Activated CD4-positive, alpha-beta memory T cell treated with anti-CD3 and anti-CD28 coated beads, Interleukin-2, amount 10 ng/mL, durations not matched to agents 7 days and 5 days (primary cell): Measurements from ENCODE around the gene SLC16A11. TPM values are rescaled to one million over a fixed set of nuclear protein-coding genes. Genes with fewer than 3 reads are reported as not detected.

Experiments used
- CTCF ChIA-PET: fragments of 350-600 bp; sonication (Branson Sonifier 250); formaldehyde crosslinking; loops from one replicate; lab custom pipeline; 2021; ENCODE audit warnings: antibody characterized with exemption, inconsistent platforms; lab: Charles Lee
- POLR2A ChIA-PET: fragments of 350-600 bp; sonication (Branson Sonifier 250); formaldehyde crosslinking; loops from one replicate; lab custom pipeline; 2021; ENCODE audit warnings: antibody characterized with exemption; lab: Charles Lee
- DNase-seq: peaks from one replicate; pipeline ENCODE4 v3.0.0-alpha.2; 2020
- H3K27ac Mint-ChIP-seq: one replicate; pipeline ENCODE4 v1.8.0; 2021; ENCODE audit warnings: mild to moderate bottlenecking, mixed read lengths
- H3K27me3 Mint-ChIP-seq: one replicate; pipeline ENCODE4 v1.8.0; 2021; ENCODE audit warnings: mixed read lengths
- H3K36me3 Mint-ChIP-seq: one replicate; pipeline ENCODE4 v1.8.0; 2021; ENCODE audit warnings: low read depth, mixed read lengths
- H3K4me1 Mint-ChIP-seq: one replicate; pipeline ENCODE4 v1.8.0; 2021; ENCODE audit warnings: mixed read lengths
- H3K4me3 Mint-ChIP-seq: one replicate; pipeline ENCODE4 v1.8.0; 2021; ENCODE audit warnings: mild to moderate bottlenecking, mixed read lengths
- H3K9me3 Mint-ChIP-seq: one replicate; pipeline ENCODE4 v1.8.0; 2021; ENCODE audit warnings: mixed read lengths
- total RNA-seq, 2 experiments: library from RNA; stranded (reverse); gene quantifications; one replicate each; pipeline ENCODE4 v1.2.3, GENCODE V29; 2021

Gene SLC16A11
- total RNA-seq, 2 experiments from 2014 or later: 0.35 to 0.73 TPM

GRCh38 chr17:7035591-7036368 is 8.1 kb downstream of the SLC16A11 start, which contains the start of gene SLC16A13:
Gene SLC16A13 (plus strand): TSS chr17:7036015. CDS start chr17:7036383, 368 bp downstream.
- Mint-ChIP-seq H3K9me3 (no peaks in the 10 kb centered on the region), H3K36me3 (peaks cover 17% of the 10 kb centered on the region), H3K27me3 (no peaks in the 10 kb centered on the region), H3K4me3 (peak within 1 kb of the TSS; percentile 85), H3K27ac (peak within 1 kb of the TSS; percentile 96), H3K4me1 (peaks cover 60% of the 10 kb centered on the region)
- CTCF ChIA-PET: interaction anchor here (0.8 to 3.4 kb wide), 13 partner anchors 10 to 185 kb away, joined by 3 to 44 read pairs (median 3); partner anchors contain the start of gene DLG4
- POLR2A ChIA-PET: interaction anchor here (0.6 to 2.6 kb wide), 25 partner anchors 9 to 1138 kb away, joined by 3 to 70 read pairs (median 4); partner anchors contain the start of genes BCL6B, CTDNEP1, DVL2 and PHF23
- DNase-seq: peak; percentile 99

- DNase-seq: peak; percentile 62
- ChIA-PET CTCF (interaction anchor here (1.0 to 3.4 kb wide), 12 partner anchors 10 to 184 kb away, joined by 3 to 44 read pairs (median 4); partner anchors contain the start of gene DLG4), POLR2A (interaction anchor here (0.8 to 2.6 kb wide), 19 partner anchors 9 to 1139 kb away, joined by 3 to 70 read pairs (median 4); partner anchors contain the start of genes BCL6B, CTDNEP1, DVL2 and RNASEK)
- Mint-ChIP-seq H3K9me3 (no peaks in the 10 kb centered on the region), H3K27ac (peak overlapping the region; percentile 96), H3K27me3 (no peaks in the 10 kb centered on the region), H3K4me1 (peaks cover 67% of the 10 kb centered on the region), H3K36me3 (peaks cover 17% of the 10 kb centered on the region), H3K4me3 (peak overlapping the region; percentile 85)
These were observed 8.8 kb downstream of the SLC16A11 start for GRCh38 chr17:7034955-7035590.

- peaks cover 4% of the 10 kb centered on the region for H3K36me3 Mint-ChIP-seq
- peak overlapping the region; percentile 81 for H3K27ac Mint-ChIP-seq
- no peaks in the 10 kb centered on the region for H3K9me3 Mint-ChIP-seq
- ChIA-PET CTCF (interaction anchor here (1.8 to 1.9 kb wide), 2 partner anchors 8 to 16 kb away, joined by 5 read pairs; no protein-coding TSS in a partner anchor), POLR2A (interaction anchor here (1.2 to 4.9 kb wide), 2 partner anchors 10 to 14 kb away, joined by 3 to 32 read pairs; a partner anchor contains a TSS)
- no peaks in the 10 kb centered on the region for H3K27me3 Mint-ChIP-seq
- peak overlapping the region; percentile 65 for H3K4me3 Mint-ChIP-seq
- peaks cover 60% of the 10 kb centered on the region for H3K4me1 Mint-ChIP-seq
- DNase-seq: peak; percentile 71
These were observed 14.2 kb downstream of the SLC16A11 start for GRCh38 chr17:7029659-7030058.

GRCh38 chr17:7029096-7029495 is 14.8 kb downstream of the SLC16A11 start:
- CTCF ChIA-PET: interaction anchor here (1.9 kb wide), 1 partner anchor 17 kb away, joined by 5 read pairs; no protein-coding TSS in a partner anchor
- peaks cover under 1% of the 10 kb centered on the region for H3K36me3 Mint-ChIP-seq
- H3K9me3 Mint-ChIP-seq: no peaks in the 10 kb centered on the region
- peak overlapping the region; percentile 81 for H3K27ac Mint-ChIP-seq
- DNase-seq: no peak
- peaks cover 57% of the 10 kb centered on the region for H3K4me1 Mint-ChIP-seq
- H3K27me3 Mint-ChIP-seq: no peaks in the 10 kb centered on the region
- no peak overlapping the region for H3K4me3 Mint-ChIP-seq
- POLR2A ChIA-PET: interaction anchor here (1.2 to 4.9 kb wide), 2 partner anchors 10 to 13 kb away, joined by 3 to 32 read pairs; a partner anchor contains a TSS

- POLR2A ChIA-PET: interaction anchor here (1.1 to 8.2 kb wide), 3 partner anchors 8 to 19 kb away, joined by 3 to 70 read pairs (median 32); partner anchors contain the start of gene SLC16A13
- H3K4me1 Mint-ChIP-seq: peaks cover 60% of the 10 kb centered on the region
These were observed 16.6 kb downstream of the SLC16A11 start for GRCh38 chr17:7027335-7027734.

GRCh38 chr17:7026471-7027115 is 17.3 kb downstream of the SLC16A11 start:
- Mint-ChIP-seq H3K4me3 (no peak overlapping the region), H3K27me3 (peaks cover 1% of the 10 kb centered on the region), H3K4me1 (peaks cover 60% of the 10 kb centered on the region), H3K36me3 (peaks cover 2% of the 10 kb centered on the region), H3K9me3 (no peaks in the 10 kb centered on the region), H3K27ac (no peak overlapping the region)
- CTCF ChIA-PET: no interaction called here
- POLR2A ChIA-PET: interaction anchor here (2.9 to 8.2 kb wide), 3 partner anchors 9 to 11 kb away, joined by 16 to 70 read pairs (median 32); partner anchors contain the start of gene SLC16A13
- no peak for DNase-seq

More at GRCh38 chr17:7027335-7027734, 16.6 kb downstream of the SLC16A11 start:
- CTCF ChIA-PET: interaction anchor here (0.5 to 0.9 kb wide), 2 partner anchors 19 to 462 kb away, joined by 3 read pairs; no protein-coding TSS in a partner anchor
- Mint-ChIP-seq H3K36me3 (peaks cover 2% of the 10 kb centered on the region), H3K27ac (no peak overlapping the region), H3K4me3 (no peak overlapping the region), H3K27me3 (peaks cover 1% of the 10 kb centered on the region), H3K9me3 (no peaks in the 10 kb centered on the region)
- no peak for DNase-seq

GRCh38 chr17:7025245-7025644 is 18.6 kb downstream of the SLC16A11 start:
- no peak overlapping the region for H3K4me3 Mint-ChIP-seq
- no peaks in the 10 kb centered on the region for H3K9me3 Mint-ChIP-seq
- POLR2A ChIA-PET: interaction anchor here (1.3 to 8.2 kb wide), 5 partner anchors 10 to 21 kb away, joined by 3 to 70 read pairs (median 7); partner anchors contain the start of gene SLC16A13
- H3K36me3 Mint-ChIP-seq: peaks cover 2% of the 10 kb centered on the region
- DNase-seq: no peak
- peaks cover 63% of the 10 kb centered on the region for H3K4me1 Mint-ChIP-seq
- peaks cover 1% of the 10 kb centered on the region for H3K27me3 Mint-ChIP-seq
- CTCF ChIA-PET: interaction anchor here (1.0 to 4.5 kb wide), 4 partner anchors 11 to 23 kb away, joined by 3 to 27 read pairs (median 6); partner anchors contain the start of genes SLC16A11 and SLC16A13
- no peak overlapping the region for H3K27ac Mint-ChIP-seq

GRCh38 chr17:7024402-7024785 is 19.5 kb downstream of the SLC16A11 start:
- Mint-ChIP-seq H3K9me3 (no peaks in the 10 kb centered on the region), H3K27ac (no peak overlapping the region), H3K4me1 (peaks cover 57% of the 10 kb centered on the region), H3K36me3 (peaks cover 2% of the 10 kb centered on the region), H3K27me3 (peaks cover 1% of the 10 kb centered on the region), H3K4me3 (no peak overlapping the region)
- ChIA-PET CTCF (interaction anchor here (1.7 to 4.5 kb wide), 3 partner anchors 20 to 22 kb away, joined by 5 to 27 read pairs (median 7); partner anchors contain the start of gene SLC16A11), POLR2A (interaction anchor here (0.6 to 8.2 kb wide), 6 partner anchors 9 to 663 kb away, joined by 3 to 70 read pairs (median 6); partner anchors contain the start of genes SLC16A13 and TP53)
- DNase-seq: no peak

- H3K36me3 Mint-ChIP-seq: peaks cover 2% of the 10 kb centered on the region
- peak; percentile 98 for DNase-seq
- ChIA-PET POLR2A (interaction anchor here (1.2 to 8.2 kb wide), 4 partner anchors 8 to 22 kb away, joined by 7 to 70 read pairs (median 12); partner anchors contain the start of genes RNASEK and SLC16A13), CTCF (interaction anchor here (2.1 to 4.5 kb wide), 2 partner anchors 21 to 22 kb away, joined by 7 to 27 read pairs; partner anchors contain the start of gene SLC16A11)
- peaks cover 56% of the 10 kb centered on the region for H3K4me1 Mint-ChIP-seq
- H3K9me3 Mint-ChIP-seq: no peaks in the 10 kb centered on the region
- peak overlapping the region; percentile 69 for H3K27ac Mint-ChIP-seq
- peak overlapping the region; percentile 65 for H3K4me3 Mint-ChIP-seq
- H3K27me3 Mint-ChIP-seq: peaks cover 1% of the 10 kb centered on the region
These were observed 20.1 kb downstream of the SLC16A11 start for GRCh38 chr17:7023576-7024401.

- POLR2A ChIA-PET: interaction anchor here (1.2 to 8.2 kb wide), 4 partner anchors 10 to 13 kb away, joined by 5 to 70 read pairs (median 14); partner anchors contain the start of genes RNASEK and SLC16A13
- peak within 1 kb of the TSS; percentile 69 for H3K27ac Mint-ChIP-seq
- peaks cover 3% of the 10 kb centered on the region for H3K36me3 Mint-ChIP-seq
- no peaks in the 10 kb centered on the region for H3K9me3 Mint-ChIP-seq
- peaks cover 1% of the 10 kb centered on the region for H3K27me3 Mint-ChIP-seq
- peaks cover 57% of the 10 kb centered on the region for H3K4me1 Mint-ChIP-seq
- peak within 1 kb of the TSS; percentile 65 for H3K4me3 Mint-ChIP-seq
- no peak for DNase-seq
- CTCF ChIA-PET: interaction anchor here (0.8 to 4.5 kb wide), 8 partner anchors 13 to 180 kb away, joined by 3 to 28 read pairs (median 18); partner anchors contain the start of genes SLC16A11 and SLC16A13
These were observed 20.9 kb downstream of the SLC16A11 start, which contains the start of gene BCL6B for GRCh38 chr17:7022781-7023571. Gene BCL6B (plus strand): TSS chr17:7023050. CDS start chr17:7023672, 622 bp downstream.
